GM08714 (cell line): Measurements from ENCODE around the gene GIMAP4.
"Not testable (repeated sequence)": the region's sequence is repeated elsewhere in the genome, so short reads cannot be mapped to it uniquely, and the experiment has no call there.

Experiments
- H3K4me3 ChIP-seq: fragments of 200-500 bp; sonication (Bioruptor generic); 2 replicates; pipeline ENCODE4 v1.5.1; 2014; ENCODE audit warnings: mild to moderate bottlenecking, low read length, inconsistent platforms
- ZNF274 ChIP-seq: IDR thresholded peaks from 2 replicates; pipeline ENCODE4 v1.6.1; 2012; ENCODE audit warnings: mild to moderate bottlenecking, low read depth, low read length

The GIMAP4 gene

GRCh38 chr7:150612925-150613324, 45.7 kb downstream of the GIMAP4 start:
- no peak overlapping the region for H3K4me3 ChIP-seq
- TF ChIP-seq ZNF274, result no peak

- no peak for TF ChIP-seq ZNF274
- no peak overlapping the region for H3K4me3 ChIP-seq
These were observed 46.7 kb downstream of the GIMAP4 start for GRCh38 chr7:150613880-150614279.

GRCh38 chr7:150614426-150614825, 47.2 kb downstream of the GIMAP4 start:
- H3K4me3 ChIP-seq, result not testable (repeated sequence)

GRCh38 chr7:150615221-150615755, 48.1 kb downstream of the GIMAP4 start:
- not testable (repeated sequence) for H3K4me3 ChIP-seq

- H3K4me3 ChIP-seq, result no peak overlapping the region
- no peak for TF ChIP-seq ZNF274
These were observed 52.9 kb downstream of the GIMAP4 start for GRCh38 chr7:150620061-150620460.

- no peak overlapping the region for H3K4me3 ChIP-seq
- no peak for TF ChIP-seq ZNF274
These were observed 53.6 kb downstream of the GIMAP4 start for GRCh38 chr7:150620617-150621371.

GRCh38 chr7:150621376-150621775, 54.2 kb downstream of the GIMAP4 start:
- H3K4me3 ChIP-seq, result no peak overlapping the region
- no peak for TF ChIP-seq ZNF274
